T-cell (primary cell): ENCODE measurements around the gene NIT2. TPM values are rescaled to one million over a fixed set of nuclear protein-coding genes. Genes with fewer than 3 reads are reported as not detected.

Source experiments
- ATAC-seq, 4 experiments: fragments of 200-7000 bp in 3 of 4; fragments of 150-1000 bp in 1 of 4; cut with Tn5 transposase; replicated peaks in 1 of 4; 1 replicate in 3 of 4; 2 replicates in 1 of 4; pipeline ENCODE4 v1.10.0; 2021; ENCODE audit warnings: moderate library complexity in 3 of 4, mild to moderate bottlenecking in 2 of 4, moderate number of reproducible peaks in 1 of 4
- CTCF ChIA-PET, 2 donors: fragments of 300-600 bp; sonication (Branson Sonifier 250); formaldehyde crosslinking; loops; one replicate each; lab custom pipeline; 2022; ENCODE audit warnings: antibody characterized with exemption in 2 of 2; lab: Charles Lee
- POLR2A ChIA-PET, 2 donors: fragments of 300-600 bp; sonication (Branson Sonifier 250); formaldehyde crosslinking; loops; one replicate each; lab custom pipeline; 2022; ENCODE audit warnings: antibody characterized with exemption in 2 of 2; lab: Charles Lee
- DNase-seq, 35 experiments: peaks; one replicate each; pipeline versions ENCODE4 v3.0.0 to v3.0.0-alpha.2; 2013 to 2023
- H3K27ac ChIP-seq: one replicate; pipeline ENCODE4 v1.5.1; 2013; ENCODE audit warnings: low read length
- H3K27me3 ChIP-seq, 2 experiments: replicated peaks in 1 of 2; 1 replicate in 1 of 2; 2 replicates in 1 of 2; pipeline versions ENCODE4 v1.6.1 to v1.7.0; 2013; ENCODE audit warnings: low read length in 1 of 2, mixed read lengths in 1 of 2; ENCODE audit not compliant: control insufficient read depth in 2 of 2, insufficient read depth in 2 of 2; ENCODE audit errors: extremely low read depth in 1 of 2
- H3K36me3 ChIP-seq, 2 donors: 1 replicate in 1 of 2; 2 replicates in 1 of 2; pipeline versions ENCODE4 v1.6.1 to v1.7.0; 2013; ENCODE audit warnings: low read length in 1 of 2; ENCODE audit not compliant: control insufficient read depth in 2 of 2, insufficient read depth in 1 of 2; ENCODE audit errors: extremely low read depth in 1 of 2
- H3K4me1 ChIP-seq, 2 experiments: 1 replicate in 1 of 2; 2 replicates in 1 of 2; pipeline versions ENCODE4 v1.6.1 to v1.7.0; 2013; ENCODE audit warnings: low read length in 2 of 2, mixed read lengths in 1 of 2; ENCODE audit not compliant: insufficient read depth in 2 of 2, control insufficient read depth in 1 of 2; ENCODE audit errors: extremely low read depth in 1 of 2
- H3K4me3 ChIP-seq, 2 donors: 1 replicate in 1 of 2; 2 replicates in 1 of 2; pipeline versions ENCODE4 v1.5.1 to v1.7.0; 2013; ENCODE audit warnings: mild to moderate bottlenecking in 2 of 2, low read length in 1 of 2, moderate library complexity in 1 of 2; ENCODE audit not compliant: control insufficient read depth in 1 of 2; ENCODE audit errors: extremely low read depth in 1 of 2
- H3K9me3 ChIP-seq: 2 replicates; pipeline ENCODE4 v1.7.0; 2013
- H3K27ac Mint-ChIP-seq, 2 donors: one replicate each; pipeline ENCODE4 v1.8.0; 2020 to 2021; ENCODE audit warnings: mild to moderate bottlenecking in 2 of 2, mixed read lengths in 2 of 2
- H3K27me3 Mint-ChIP-seq, 2 donors: one replicate each; pipeline ENCODE4 v1.8.0; 2021 to 2022; ENCODE audit warnings: mixed read lengths in 2 of 2
- H3K36me3 Mint-ChIP-seq: one replicate; pipeline ENCODE4 v1.8.0; 2021; ENCODE audit warnings: mixed read lengths
- H3K4me1 Mint-ChIP-seq, 3 donors: one replicate each; pipeline ENCODE4 v1.8.0; 2020 to 2022; ENCODE audit warnings: mixed read lengths in 3 of 3, mild to moderate bottlenecking in 1 of 3
- H3K4me3 Mint-ChIP-seq, 3 donors: one replicate each; pipeline ENCODE4 v1.8.0; 2020 to 2022; ENCODE audit warnings: mild to moderate bottlenecking in 3 of 3, mixed read lengths in 3 of 3, moderate library complexity in 3 of 3
- H3K9me3 Mint-ChIP-seq, 3 donors: one replicate each; pipeline ENCODE4 v1.8.0; 2020 to 2022; ENCODE audit warnings: mixed read lengths in 3 of 3
- WGBS: methylation state at CpG from one replicate; pipeline ENCODE4 v1.1.5; 2013; ENCODE audit warnings: missing lambda C conversion rate; ENCODE audit not compliant: insufficient coverage; 5-methylcytosine and 5-hydroxymethylcytosine counted together
- total RNA-seq, 35 experiments: library from RNA in 6 of 35; stranded (reverse) in 6 of 35; fragments of 120-200 nt in 1 of 35; gene quantifications; one replicate each; pipeline versions ENCODE4 v1.2.1 to v1.2.4 and lab custom pipeline; 2013 to 2026

Gene NIT2
- total RNA-seq, 5 donors from 2014 or later (not counting 1 experiment from before 2014, with no cell fraction given), result 23.2 to 42.1 (median 30.9) TPM

DNA sequence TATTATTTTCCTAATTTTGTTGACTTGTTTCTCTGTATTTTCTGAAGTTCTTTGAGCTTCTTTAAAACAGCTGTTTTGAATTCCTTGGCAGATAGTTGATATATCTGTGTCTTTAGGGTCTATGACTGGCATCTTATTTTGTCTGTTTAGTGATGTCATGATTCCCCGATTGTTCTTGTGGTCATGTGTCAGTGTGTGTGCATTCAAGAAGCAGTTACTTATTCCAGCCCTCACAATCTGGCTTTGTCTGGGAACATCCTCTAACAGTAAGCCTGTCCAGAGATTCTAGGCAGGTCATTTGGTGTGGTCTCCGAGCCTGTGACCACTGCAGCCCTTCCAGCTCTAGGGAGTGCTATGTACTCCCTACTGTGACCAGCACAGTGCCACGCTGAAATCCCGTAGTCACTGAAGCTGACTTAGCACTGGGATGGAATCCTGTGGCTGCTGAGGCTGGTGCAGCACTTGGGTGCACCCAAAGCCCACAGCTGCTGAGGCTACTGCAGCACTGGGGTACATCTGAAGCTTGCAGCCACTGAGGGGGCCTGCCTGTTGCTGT lies 73.5 kb downstream of the NIT2 start:
- CTCF ChIA-PET, result no interaction called here
- H3K4me1 ChIP-seq, result peaks cover 0 to 4% of the 10 kb centered on the region in 2 experiments
- WGBS, result 100% methylated on average over 4 of the region's 4 CpGs
- ATAC-seq, result no peak
- no peak for DNase-seq
- no peaks in the 10 kb centered on the region for H3K36me3 ChIP-seq
- Mint-ChIP-seq H3K27me3 (no peaks in the 10 kb centered on the region), H3K4me3 (no peak overlapping the region), H3K27ac (no peak overlapping the region), H3K36me3 (peaks cover 38% of the 10 kb centered on the region), H3K9me3 (peaks cover 9 to 22% (median 14%) of the 10 kb centered on the region in 3 donors), H3K4me1 (peaks cover 17 to 28% (median 19%) of the 10 kb centered on the region in 3 donors)
- H3K27ac ChIP-seq, result no peak overlapping the region
- no peaks in the 10 kb centered on the region for H3K9me3 ChIP-seq
- no peak overlapping the region for H3K4me3 ChIP-seq
- POLR2A ChIA-PET, result no interaction called here
- H3K27me3 ChIP-seq, result no peaks in the 10 kb centered on the region

Other genes with a start within 250 kb of the NIT2 start
- under 1 TPM in 4 of 5 donors, not detected in 1; 0.10 to 0.38 (median 0.27) TPM for gene FILIP1L, start 220.3 kb upstream of the NIT2 start, total RNA-seq
- gene TBC1D23, start 73.8 kb upstream of the NIT2 start, total RNA-seq, result 10 to 100 TPM; 26.4 to 33.4 (median 31.9) TPM
- gene TOMM70, start 66.3 kb downstream of the NIT2 start, total RNA-seq, result 10 to 100 TPM; 23.5 to 33.9 (median 33.6) TPM
- gene LNP1, start 66.8 kb downstream of the NIT2 start, total RNA-seq, result 1 to 10 TPM in 4 of 5 donors, under 1 TPM in 1; 0.88 to 1.7 (median 1.4) TPM
- gene TMEM45A, start 157.9 kb downstream of the NIT2 start, total RNA-seq, result under 1 TPM in 4 of 5 donors, not detected in 1; 0.15 to 0.36 (median 0.18) TPM